Dedifferentiated amniotic fluid mesenchymal stem cell (primary cell): ENCODE measurements around the gene MBP.

Source experiments
- DNase-seq: peaks from one replicate; pipeline ENCODE4 v3.0.0-alpha.2; 2016; ENCODE audit errors: extremely low spot score

MBP gene

GRCh38 chr18:77151033-77151771 lies 18.6 kb upstream of the MBP start:
- no peak for DNase-seq

- no peak for DNase-seq
These were observed 18.0 kb upstream of the MBP start for GRCh38 chr18:77150588-77150987.

GRCh38 chr18:77148289-77148688 lies 15.7 kb upstream of the MBP start:
- DNase-seq = no peak

GRCh38 chr18:77147418-77147852 lies 14.9 kb upstream of the MBP start:
- no peak for DNase-seq

- no peak for DNase-seq
These were observed 13.9 kb upstream of the MBP start for GRCh38 chr18:77146249-77147080.

- DNase-seq = no peak
These were observed 12.8 kb upstream of the MBP start for GRCh38 chr18:77145364-77145901.

GRCh38 chr18:77144451-77145118 lies 12.0 kb upstream of the MBP start:
- DNase-seq = no peak

GRCh38 chr18:77144046-77144445 lies 11.5 kb upstream of the MBP start:
- no peak for DNase-seq

- DNase-seq = no peak
These were observed 10.6 kb upstream of the MBP start for GRCh38 chr18:77143196-77143595.

GRCh38 chr18:77141401-77142118 lies 9.0 kb upstream of the MBP start:
- no peak for DNase-seq

GRCh38 chr18:77140439-77141109 lies 8.0 kb upstream of the MBP start:
- no peak for DNase-seq

GRCh38 chr18:77140030-77140429 lies 7.4 kb upstream of the MBP start:
- DNase-seq = no peak

- no peak for DNase-seq
These were observed 7.0 kb upstream of the MBP start for GRCh38 chr18:77139619-77140018.

- DNase-seq = no peak
These were observed 5.7 kb upstream of the MBP start for GRCh38 chr18:77138270-77138669.

GRCh38 chr18:77137851-77138250 lies 5.3 kb upstream of the MBP start:
- no peak for DNase-seq

GRCh38 chr18:77136871-77137665 lies 4.5 kb upstream of the MBP start:
- no peak for DNase-seq

- DNase-seq = no peak
These were observed 3.6 kb upstream of the MBP start for GRCh38 chr18:77136076-77136718.

- DNase-seq = no peak
These were observed 2.9 kb upstream of the MBP start for GRCh38 chr18:77135339-77136075.

- no peak for DNase-seq
These were observed 2.0 kb upstream of the MBP start for GRCh38 chr18:77134611-77135010.
